GM12801 (cell line): ENCODE data around the gene PRF1.

Source experiments
- CTCF ChIP-seq: IDR thresholded peaks from one replicate; pipeline ENCODE4 v1.5.1; 2011; ENCODE audit warnings: control low read depth; ENCODE audit not compliant: insufficient read length; ENCODE audit errors: extremely low read depth

PRF1 gene

GRCh38 chr10:70566515-70567290 lies 35.8 kb downstream of the PRF1 start:
- TF ChIP-seq CTCF = no peak

GRCh38 chr10:70565556-70566514 lies 36.7 kb downstream of the PRF1 start:
- no peak for TF ChIP-seq CTCF

- no peak for TF ChIP-seq CTCF
Measured at GRCh38 chr10:70564901-70565351, 37.6 kb downstream of the PRF1 start.

- no peak for TF ChIP-seq CTCF
Measured at GRCh38 chr10:70564113-70564725, 38.3 kb downstream of the PRF1 start.

- no peak for TF ChIP-seq CTCF
Measured at GRCh38 chr10:70563230-70563629, 39.3 kb downstream of the PRF1 start.

- TF ChIP-seq CTCF = no peak
Measured at GRCh38 chr10:70562036-70562755, 40.3 kb downstream of the PRF1 start.
